Left lung (tissue), 14 donors: ENCODE data around the gene DYRK1B. TPM values are rescaled to one million over a fixed set of nuclear protein-coding genes. Genes with fewer than 3 reads are reported as not detected.
"Not testable (repeated sequence)": the region's sequence is repeated elsewhere in the genome, so short reads cannot be mapped to it uniquely, and the experiment has no call there.

Source experiments
- ATAC-seq: fragments of 200-7000 bp; cut with Tn5 transposase; one replicate; pipeline ENCODE4 v1.9.1; 2020; ENCODE audit warnings: moderate library complexity
- DNase-seq, 4 donors: peaks; one replicate each; pipeline ENCODE4 v3.0.0-alpha.2; 2013 to 2020
- H3K27ac ChIP-seq, 2 donors: fragments of 200-600 bp; sonication (generic) in 1 of 2; one replicate each; pipeline versions ENCODE4 v1.5.0 to v1.8.0; 2020 to 2021
- H3K27me3 ChIP-seq, 2 donors: fragments of 200-600 bp; sonication (generic) in 1 of 2; one replicate each; pipeline versions ENCODE4 v1.5.0 to v1.8.0; 2020 to 2021
- H3K36me3 ChIP-seq, 2 donors: fragments of 200-600 bp; sonication (generic) in 1 of 2; one replicate each; pipeline versions ENCODE4 v1.5.0 to v1.8.0; 2020 to 2021
- H3K4me1 ChIP-seq, 2 donors: fragments of 200-600 bp; one replicate each; pipeline ENCODE4 v1.8.0; 2021
- H3K4me3 ChIP-seq, 2 donors: fragments of 200-600 bp; sonication (generic) in 1 of 2; one replicate each; pipeline versions ENCODE4 v1.5.0 to v1.8.0; 2020 to 2021; ENCODE audit warnings: mild to moderate bottlenecking in 1 of 2
- H3K9me3 ChIP-seq, 2 donors: fragments of 200-600 bp; sonication (generic) in 1 of 2; one replicate each; pipeline versions ENCODE4 v1.5.0 to v1.8.0; 2020 to 2021
- CTCF ChIP-seq, 2 donors: fragments of 200-600 bp; sonication (generic) in 1 of 2; IDR thresholded peaks; one replicate each; pipeline versions ENCODE4 v1.5.0 to v1.8.0; 2021; ENCODE audit warnings: antibody characterized with exemption in 2 of 2
- intact Hi-C, 2 donors: fragments of 100-400 bp; cut with DNase I; formaldehyde crosslinking; loops; one replicate each; pipeline versions ENCODE4 v1.11.2 to v1.14.2; 2022
- long read RNA-seq, 12 donors: library from polyadenylated mRNA in 2 of 12; unstranded in 2 of 12; transcript quantifications; one replicate each; pipeline ENCODE4 v2.0.0 and lab custom pipeline, GENCODE V29; 2019 to 2026
- polyA plus RNA-seq, 6 donors: library from polyadenylated mRNA; unstranded; fragments of 120-200 nt; gene quantifications; one replicate each; pipeline ENCODE4 v1.2.1, GENCODE V29; 2013; ENCODE audit not compliant: insufficient read length in 6 of 6
- total RNA-seq, 2 donors: library from RNA; stranded (reverse); fragmentation: NEBNext Ultra II Directional; extraction: Animal tissue kit (Norgen Biotek cat#: 25700); gene quantifications; one replicate each; pipeline ENCODE4 v1.2.1, GENCODE V29; 2021
- donor health status: DM: no; HTN: yes; CAD: no.
- donor health status: DM: no; HTN: no; CAD: no.

DYRK1B gene
- total RNA-seq, result 10 to 100 TPM; 13.6 to 25.0 TPM
- 10 to 100 TPM; 22.1 to 32.4 (median 28.6) TPM for polyA plus RNA-seq
- long read RNA-seq, donor 1, transcript DYRK1B-203 (11 exons, 2,007 nt), result minor isoform, 5 of 20 reads
- long read RNA-seq, donor 1, transcript DYRK1B-201 (11 exons, 2,535 nt), result major isoform, 6 of 20 reads
- long read RNA-seq, donor 1, partial matches to known transcripts, result 5 of 20 reads
- long read RNA-seq, donor 1, other reads (novel, unspliced or antisense), result 0 of 20 reads
- long read RNA-seq, donor 2, partial matches to known transcripts, result 0 of 5 reads
- long read RNA-seq, donor 2, other reads (novel, unspliced or antisense), result 0 of 5 reads
- long read RNA-seq, donor 3, transcript DYRK1B-203 (11 exons, 2,007 nt), result minor isoform, 5 of 14 reads
- long read RNA-seq, donor 3, transcript DYRK1B-201 (11 exons, 2,535 nt), result major isoform, 6 of 14 reads
- long read RNA-seq, donor 3, partial matches to known transcripts, result 0 of 14 reads
- long read RNA-seq, donor 3, other reads (novel, unspliced or antisense), result 0 of 14 reads
- long read RNA-seq, donor 4, partial matches to known transcripts, result 0 of 1 reads
- long read RNA-seq, donor 4, other reads (novel, unspliced or antisense), result 0 of 1 reads
- long read RNA-seq, donor 5, partial matches to known transcripts, result 6 of 15 reads
- long read RNA-seq, donor 5, other reads (novel, unspliced or antisense), result 0 of 15 reads
- long read RNA-seq, donor 6, partial matches to known transcripts, result 0 of 4 reads
- long read RNA-seq, donor 6, other reads (novel, unspliced or antisense), result 0 of 4 reads
- long read RNA-seq, donor 7, partial matches to known transcripts, result 0 of 6 reads
- long read RNA-seq, donor 7, other reads (novel, unspliced or antisense), result 0 of 6 reads
- long read RNA-seq, donor 8, partial matches to known transcripts, result 0 of 8 reads
- long read RNA-seq, donor 8, other reads (novel, unspliced or antisense), result 0 of 8 reads
- long read RNA-seq, donor 9, result 0 reads
- long read RNA-seq, donor 10, partial matches to known transcripts, result 1 of 2 reads
- long read RNA-seq, donor 10, other reads (novel, unspliced or antisense), result 0 of 2 reads
- long read RNA-seq, donor 11, result 0 reads
- long read RNA-seq, donor 12, partial matches to known transcripts, result 0 of 6 reads
- long read RNA-seq, donor 12, other reads (novel, unspliced or antisense), result 0 of 6 reads

- Histone ChIP-seq H3K9me3 (no peaks in the 10 kb centered on the region), H3K27ac (peak within 1 kb of the TSS; percentile 84 to 93), H3K4me3 (peak within 1 kb of the TSS; percentile 100), H3K27me3 (no peaks in the 10 kb centered on the region), H3K4me1 (peaks cover 6 to 23% of the 10 kb centered on the region in 2 donors), H3K36me3 (peaks cover 1 to 74% of the 10 kb centered on the region in 2 donors)
- intact Hi-C loops, result no loop called here
- peak; percentile 96 for ATAC-seq
- DNase-seq, result peak; percentile 96 to 99 (median 98)
- TF ChIP-seq CTCF (IDR thresholded peaks at IDR 0.05), result no peak
Observed at GRCh38 chr19:39833464-39834286, at the start of gene DYRK1B. Gene DYRK1B (minus strand): TSS chr19:39834162. CDS start chr19:39831867, 2,295 bp downstream.

- H3K36me3 ChIP-seq, H3K4me3 ChIP-seq, H3K27me3 ChIP-seq, DNase-seq, H3K4me1 ChIP-seq, H3K27ac ChIP-seq, ATAC-seq, H3K9me3 ChIP-seq, intact Hi-C loops: not testable (repeated sequence)
Observed at GRCh38 chr19:39882645-39883044, 48.7 kb upstream of the DYRK1B start.

GRCh38 chr19:39881495-39882110 is 47.6 kb upstream of the DYRK1B start:
- H3K36me3 ChIP-seq, H3K4me1 ChIP-seq, H3K27ac ChIP-seq, H3K4me3 ChIP-seq, H3K9me3 ChIP-seq, DNase-seq, intact Hi-C loops, H3K27me3 ChIP-seq: not testable (repeated sequence)
- ATAC-seq, result peak; percentile 84

- H3K9me3 ChIP-seq, H3K4me1 ChIP-seq, H3K27ac ChIP-seq, intact Hi-C loops, ATAC-seq, DNase-seq, H3K4me3 ChIP-seq, H3K36me3 ChIP-seq: not testable (repeated sequence)
- peaks cover 0 to 10% of the 10 kb centered on the region in 2 donors for H3K27me3 ChIP-seq
Observed at GRCh38 chr19:39880241-39880640, 46.3 kb upstream of the DYRK1B start.

GRCh38 chr19:39879796-39880195 is 45.8 kb upstream of the DYRK1B start:
- H3K27ac ChIP-seq, ATAC-seq, H3K9me3 ChIP-seq, H3K36me3 ChIP-seq, H3K4me1 ChIP-seq, DNase-seq, H3K4me3 ChIP-seq, intact Hi-C loops: not testable (repeated sequence)
- H3K27me3 ChIP-seq, result peaks cover 0 to 15% of the 10 kb centered on the region in 2 donors

- H3K9me3 ChIP-seq, DNase-seq, H3K4me1 ChIP-seq, intact Hi-C loops, H3K36me3 ChIP-seq, ATAC-seq, H3K4me3 ChIP-seq, H3K27ac ChIP-seq: not testable (repeated sequence)
- H3K27me3 ChIP-seq, result peaks cover 0 to 16% of the 10 kb centered on the region in 2 donors
Observed at GRCh38 chr19:39878866-39879265, 44.9 kb upstream of the DYRK1B start.

- H3K4me1 ChIP-seq, result no peaks in the 10 kb centered on the region
- no peaks in the 10 kb centered on the region for H3K36me3 ChIP-seq
- H3K9me3 ChIP-seq, result no peaks in the 10 kb centered on the region
- DNase-seq (no peak), ATAC-seq (no peak)
- no peak overlapping the region for H3K27ac ChIP-seq
- peaks cover 0 to 16% of the 10 kb centered on the region in 2 donors for H3K27me3 ChIP-seq
- intact Hi-C loops, result no loop called here
- TF ChIP-seq CTCF (IDR thresholded peaks at IDR 0.05), result no peak
- H3K4me3 ChIP-seq, result no peak overlapping the region
Observed at GRCh38 chr19:39878398-39878797, 44.4 kb upstream of the DYRK1B start.

- peaks cover 0 to 16% of the 10 kb centered on the region in 2 donors for H3K27me3 ChIP-seq
- H3K4me1 ChIP-seq, H3K9me3 ChIP-seq, H3K4me3 ChIP-seq, intact Hi-C loops, ATAC-seq, H3K27ac ChIP-seq, H3K36me3 ChIP-seq: not testable (repeated sequence)
- peak in 1 of 4 donors; percentile 81 for DNase-seq
Observed at GRCh38 chr19:39877982-39878381, 44.0 kb upstream of the DYRK1B start.

GRCh38 chr19:39877488-39877887 is 43.5 kb upstream of the DYRK1B start:
- H3K4me3 ChIP-seq, H3K27ac ChIP-seq, H3K4me1 ChIP-seq, ATAC-seq, H3K9me3 ChIP-seq, intact Hi-C loops, H3K36me3 ChIP-seq: not testable (repeated sequence)
- H3K27me3 ChIP-seq, result peaks cover 0 to 16% of the 10 kb centered on the region in 2 donors
- peak in 2 of 4 donors; percentile 14 to 46 for DNase-seq
